ENCODE results near the gene SRGAP2C.
"Not testable (repeated sequence)": the region's sequence is repeated elsewhere in the genome, so short reads cannot be mapped to it uniquely, and the experiment has no call there.

The SRGAP2C gene

GRCh38 chr1:121385162-121385561 is 200.4 kb downstream of the SRGAP2C start:
- H3K27me3 ChIP-seq (ENCODE audit: insufficient read depth, insufficient read length); H3K4me1 ChIP-seq (ENCODE audit: insufficient read depth, insufficient read length); H3K9ac ChIP-seq (ENCODE audit: insufficient read length, low read depth); DNase-seq (ENCODE audit: low read depth, low spot score); H3K9me3 ChIP-seq (ENCODE audit: insufficient read depth, low read length); H3K4me3 ChIP-seq (ENCODE audit: insufficient read length, low read depth); H3K36me3 ChIP-seq (ENCODE audit: insufficient read depth, insufficient read length, low read length): not testable (repeated sequence)

GRCh38 chr1:121385563-121386288 is 201.0 kb downstream of the SRGAP2C start:
- H3K4me3 ChIP-seq (ENCODE audit: insufficient read length, low read depth); H3K36me3 ChIP-seq (ENCODE audit: insufficient read depth, insufficient read length, low read length); H3K9me3 ChIP-seq (ENCODE audit: insufficient read depth, low read length); DNase-seq (ENCODE audit: low read depth, low spot score); H3K9ac ChIP-seq (ENCODE audit: insufficient read length, low read depth); H3K4me1 ChIP-seq (ENCODE audit: insufficient read depth, insufficient read length); H3K27me3 ChIP-seq (ENCODE audit: insufficient read depth, insufficient read length): not testable (repeated sequence)

- H3K4me3 ChIP-seq (ENCODE audit: insufficient read length, low read depth); H3K9me3 ChIP-seq (ENCODE audit: insufficient read depth, low read length); DNase-seq (ENCODE audit: low read depth, low spot score); H3K4me1 ChIP-seq (ENCODE audit: insufficient read depth, insufficient read length); H3K27me3 ChIP-seq (ENCODE audit: insufficient read depth, insufficient read length); H3K9ac ChIP-seq (ENCODE audit: insufficient read length, low read depth); H3K36me3 ChIP-seq (ENCODE audit: insufficient read depth, insufficient read length, low read length): not testable (repeated sequence)
Measured at GRCh38 chr1:121386319-121386948, 201.7 kb downstream of the SRGAP2C start.

GRCh38 chr1:121389895-121390560 is 205.3 kb downstream of the SRGAP2C start:
- H3K9ac ChIP-seq (ENCODE audit: insufficient read length, low read depth); H3K36me3 ChIP-seq (ENCODE audit: insufficient read depth, insufficient read length, low read length); DNase-seq (ENCODE audit: low read depth, low spot score); H3K4me3 ChIP-seq (ENCODE audit: insufficient read length, low read depth); H3K4me1 ChIP-seq (ENCODE audit: insufficient read depth, insufficient read length); H3K9me3 ChIP-seq (ENCODE audit: insufficient read depth, low read length); H3K27me3 ChIP-seq (ENCODE audit: insufficient read depth, insufficient read length): not testable (repeated sequence)

GRCh38 chr1:121392130-121392529 is 207.4 kb downstream of the SRGAP2C start:
- peaks cover 12% of the 10 kb centered on the region for H3K27me3 ChIP-seq (ENCODE audit: insufficient read depth, insufficient read length)
- H3K36me3 ChIP-seq (ENCODE audit: insufficient read depth, insufficient read length, low read length); H3K9me3 ChIP-seq (ENCODE audit: insufficient read depth, low read length); DNase-seq (ENCODE audit: low read depth, low spot score); H3K9ac ChIP-seq (ENCODE audit: insufficient read length, low read depth); H3K4me3 ChIP-seq (ENCODE audit: insufficient read length, low read depth); H3K4me1 ChIP-seq (ENCODE audit: insufficient read depth, insufficient read length): not testable (repeated sequence)

GRCh38 chr1:121395718-121396201 is 211.0 kb downstream of the SRGAP2C start:
- Histone ChIP-seq H3K27me3 (ENCODE audit: insufficient read depth, insufficient read length) (peaks cover 12% of the 10 kb centered on the region), H3K4me3 (ENCODE audit: insufficient read length, low read depth) (peak overlapping the region; percentile 18)
- H3K9me3 ChIP-seq (ENCODE audit: insufficient read depth, low read length); H3K36me3 ChIP-seq (ENCODE audit: insufficient read depth, insufficient read length, low read length); H3K9ac ChIP-seq (ENCODE audit: insufficient read length, low read depth); H3K4me1 ChIP-seq (ENCODE audit: insufficient read depth, insufficient read length); DNase-seq (ENCODE audit: low read depth, low spot score): not testable (repeated sequence)

- H3K27me3 ChIP-seq (ENCODE audit: insufficient read depth, insufficient read length): peaks cover 12% of the 10 kb centered on the region
- H3K9me3 ChIP-seq (ENCODE audit: insufficient read depth, low read length); DNase-seq (ENCODE audit: low read depth, low spot score); H3K36me3 ChIP-seq (ENCODE audit: insufficient read depth, insufficient read length, low read length); H3K4me1 ChIP-seq (ENCODE audit: insufficient read depth, insufficient read length): not testable (repeated sequence)
- H3K9ac ChIP-seq (ENCODE audit: insufficient read length, low read depth): peak overlapping the region; percentile 67
- H3K4me3 ChIP-seq (ENCODE audit: insufficient read length, low read depth): peak overlapping the region; percentile 62
Measured at GRCh38 chr1:121396335-121397081, 211.7 kb downstream of the SRGAP2C start.

- H3K4me3 ChIP-seq (ENCODE audit: insufficient read length, low read depth): peak overlapping the region; percentile 62
- not testable (repeated sequence) for H3K9me3 ChIP-seq (ENCODE audit: insufficient read depth, low read length); H3K4me1 ChIP-seq (ENCODE audit: insufficient read depth, insufficient read length); H3K9ac ChIP-seq (ENCODE audit: insufficient read length, low read depth); H3K36me3 ChIP-seq (ENCODE audit: insufficient read depth, insufficient read length, low read length); DNase-seq (ENCODE audit: low read depth, low spot score)
- H3K27me3 ChIP-seq (ENCODE audit: insufficient read depth, insufficient read length): peaks cover 12% of the 10 kb centered on the region
Measured at GRCh38 chr1:121397101-121397500, 212.3 kb downstream of the SRGAP2C start.

GRCh38 chr1:121399193-121399592 is 214.4 kb downstream of the SRGAP2C start:
- not testable (repeated sequence) for H3K4me1 ChIP-seq (ENCODE audit: insufficient read depth, insufficient read length); DNase-seq (ENCODE audit: low read depth, low spot score); H3K9ac ChIP-seq (ENCODE audit: insufficient read length, low read depth); H3K4me3 ChIP-seq (ENCODE audit: insufficient read length, low read depth); H3K9me3 ChIP-seq (ENCODE audit: insufficient read depth, low read length); H3K36me3 ChIP-seq (ENCODE audit: insufficient read depth, insufficient read length, low read length)
- H3K27me3 ChIP-seq (ENCODE audit: insufficient read depth, insufficient read length): peaks cover 12% of the 10 kb centered on the region

- H3K4me1 ChIP-seq (ENCODE audit: insufficient read depth, insufficient read length); H3K9me3 ChIP-seq (ENCODE audit: insufficient read depth, low read length); H3K9ac ChIP-seq (ENCODE audit: insufficient read length, low read depth); DNase-seq (ENCODE audit: low read depth, low spot score); H3K36me3 ChIP-seq (ENCODE audit: insufficient read depth, insufficient read length, low read length); H3K4me3 ChIP-seq (ENCODE audit: insufficient read length, low read depth): not testable (repeated sequence)
- H3K27me3 ChIP-seq (ENCODE audit: insufficient read depth, insufficient read length): peaks cover 12% of the 10 kb centered on the region
Measured at GRCh38 chr1:121400108-121400507, 215.3 kb downstream of the SRGAP2C start.

- not testable (repeated sequence) for H3K9ac ChIP-seq (ENCODE audit: insufficient read length, low read depth); H3K4me3 ChIP-seq (ENCODE audit: insufficient read length, low read depth); H3K9me3 ChIP-seq (ENCODE audit: insufficient read depth, low read length); H3K36me3 ChIP-seq (ENCODE audit: insufficient read depth, insufficient read length, low read length); DNase-seq (ENCODE audit: low read depth, low spot score); H3K4me1 ChIP-seq (ENCODE audit: insufficient read depth, insufficient read length)
- peaks cover 10% of the 10 kb centered on the region for H3K27me3 ChIP-seq (ENCODE audit: insufficient read depth, insufficient read length)
Measured at GRCh38 chr1:121400541-121401310, 216.0 kb downstream of the SRGAP2C start.

Measured in NT2/D1 (cell line).